ENCODE results near the gene CFAP61.

The CFAP61 gene

DNA sequence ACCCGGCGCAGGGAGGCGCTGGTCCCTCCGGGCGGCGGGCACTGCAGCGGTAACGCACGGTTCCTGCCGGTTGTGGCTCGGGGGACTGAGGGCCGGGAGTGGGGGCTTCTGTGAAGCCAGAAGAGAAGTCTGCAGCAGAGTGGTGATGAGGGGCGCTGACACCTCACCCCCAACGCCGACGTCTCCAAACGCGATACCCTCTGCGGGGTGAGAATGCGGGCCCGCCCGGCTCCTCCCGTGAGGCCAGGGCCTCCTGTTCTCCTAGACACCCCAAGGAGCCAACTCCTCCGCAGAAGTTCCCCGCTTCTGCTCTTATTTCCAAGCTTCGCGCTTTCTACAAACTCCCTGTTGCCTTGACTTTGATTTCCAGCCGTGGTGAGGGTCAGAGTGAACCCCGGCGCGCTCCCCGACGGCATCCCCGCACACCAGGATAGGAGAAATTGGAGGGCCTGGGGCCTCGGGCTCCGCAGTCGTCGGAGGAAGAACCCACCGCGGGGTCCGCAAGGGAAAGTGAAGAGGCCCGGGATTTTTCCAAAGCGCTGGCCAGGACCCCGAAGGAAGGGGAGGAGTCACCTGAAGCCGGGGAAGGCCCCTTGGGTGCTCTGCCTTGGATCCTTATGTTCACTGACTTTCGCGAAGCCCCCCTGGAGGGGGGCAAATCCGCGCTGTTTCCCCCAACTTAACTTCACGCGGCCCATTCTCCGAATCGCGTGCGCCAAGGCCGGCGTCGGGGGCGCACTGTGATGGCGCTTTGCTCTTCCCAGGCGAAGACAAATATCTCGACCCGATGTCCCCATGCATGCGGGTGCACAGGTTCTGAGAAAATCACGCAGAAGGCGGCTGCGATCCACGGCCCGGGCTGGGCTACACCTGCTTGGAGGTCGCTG is 312.5 kb downstream of the CFAP61 start:
- DNase-seq (ENCODE audit: low read depth in 2 of 2): no peak

DNA sequence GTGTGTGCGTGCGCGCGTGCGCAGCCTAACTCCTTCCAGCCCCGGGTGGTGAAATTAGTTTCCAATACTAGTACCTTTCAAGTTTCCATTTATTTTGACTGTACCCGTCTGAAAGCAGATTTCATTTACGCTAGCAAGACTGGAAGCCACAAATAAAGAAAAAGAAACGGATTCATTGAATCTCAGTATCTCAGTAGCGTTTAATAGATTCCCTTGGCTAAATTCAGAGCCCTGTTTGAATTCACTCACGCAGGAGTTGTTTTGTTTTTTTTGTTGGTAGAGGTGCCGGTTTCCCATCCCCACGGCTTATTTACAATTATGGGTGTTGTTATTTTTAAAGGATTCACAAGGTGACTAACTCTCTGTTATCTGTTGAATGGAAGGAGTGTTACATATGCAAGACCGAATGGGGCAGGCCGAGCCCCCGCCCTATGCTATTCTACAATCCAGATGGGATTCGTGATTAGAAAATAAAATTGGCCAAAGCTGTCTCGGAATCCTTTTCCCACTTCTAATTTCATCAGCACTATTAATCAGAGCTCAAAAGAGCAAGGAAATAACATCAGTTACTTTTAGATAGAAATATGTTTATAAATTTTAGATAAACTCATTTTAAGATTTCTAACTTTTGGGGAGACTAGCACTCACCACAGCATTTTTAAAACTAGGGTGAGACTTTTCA is 313.3 kb downstream of the CFAP61 start:
- no peak for DNase-seq (ENCODE audit: low read depth in 2 of 2)

DNA sequence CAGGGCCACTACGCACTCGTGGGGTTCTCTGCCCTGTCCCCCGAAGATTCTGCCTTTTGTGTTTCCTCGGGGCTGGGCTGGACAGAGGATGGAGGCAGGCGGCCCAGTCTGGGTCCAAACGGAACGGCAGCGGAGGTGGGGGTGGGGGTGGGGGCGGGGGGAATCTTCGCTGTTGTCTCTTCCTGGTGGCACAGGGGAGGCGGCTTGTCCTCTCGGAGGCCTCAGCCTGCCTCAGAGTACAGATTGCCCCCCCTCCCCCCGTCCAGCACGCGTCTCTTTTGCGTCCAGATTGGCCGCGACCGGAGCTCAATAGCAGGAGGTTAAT is 314.2 kb downstream of the CFAP61 start:
- no peak for DNase-seq (ENCODE audit: low read depth in 2 of 2)

DNA sequence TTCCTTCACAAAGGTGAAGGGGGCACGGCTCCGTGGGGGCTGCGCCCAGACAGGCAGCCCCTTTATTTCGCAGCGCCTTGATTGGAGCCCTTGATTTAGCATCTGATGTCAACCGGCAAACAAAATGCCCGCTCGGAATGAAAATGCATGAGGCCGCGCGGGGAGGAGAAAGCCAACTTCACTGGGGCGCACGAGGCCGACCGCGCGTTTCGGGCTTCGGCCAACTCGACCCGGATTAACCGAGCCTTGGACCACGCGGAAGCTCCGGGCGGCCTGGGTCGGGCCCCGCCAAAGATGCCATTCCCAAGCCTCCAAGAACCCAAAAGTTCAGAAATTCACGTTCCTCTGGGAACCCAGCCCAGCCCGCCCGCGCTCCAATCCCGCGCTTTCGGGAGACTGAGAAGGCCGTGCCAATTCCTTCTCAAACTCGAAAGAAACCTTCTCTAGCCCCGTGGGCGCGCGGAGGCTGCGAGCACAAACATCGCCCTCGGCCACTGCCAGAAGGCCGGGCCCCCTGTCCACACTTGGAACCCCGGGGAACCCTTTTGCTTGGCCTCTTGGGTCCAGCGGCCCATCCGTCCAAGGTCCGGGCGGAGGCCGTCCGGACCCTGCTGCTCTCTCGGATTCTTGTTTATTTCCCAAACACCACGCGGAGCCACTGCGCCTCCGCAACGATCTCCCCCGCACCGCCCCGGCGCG is 314.7 kb downstream of the CFAP61 start:
- DNase-seq (ENCODE audit: low read depth in 2 of 2): no peak

DNA sequence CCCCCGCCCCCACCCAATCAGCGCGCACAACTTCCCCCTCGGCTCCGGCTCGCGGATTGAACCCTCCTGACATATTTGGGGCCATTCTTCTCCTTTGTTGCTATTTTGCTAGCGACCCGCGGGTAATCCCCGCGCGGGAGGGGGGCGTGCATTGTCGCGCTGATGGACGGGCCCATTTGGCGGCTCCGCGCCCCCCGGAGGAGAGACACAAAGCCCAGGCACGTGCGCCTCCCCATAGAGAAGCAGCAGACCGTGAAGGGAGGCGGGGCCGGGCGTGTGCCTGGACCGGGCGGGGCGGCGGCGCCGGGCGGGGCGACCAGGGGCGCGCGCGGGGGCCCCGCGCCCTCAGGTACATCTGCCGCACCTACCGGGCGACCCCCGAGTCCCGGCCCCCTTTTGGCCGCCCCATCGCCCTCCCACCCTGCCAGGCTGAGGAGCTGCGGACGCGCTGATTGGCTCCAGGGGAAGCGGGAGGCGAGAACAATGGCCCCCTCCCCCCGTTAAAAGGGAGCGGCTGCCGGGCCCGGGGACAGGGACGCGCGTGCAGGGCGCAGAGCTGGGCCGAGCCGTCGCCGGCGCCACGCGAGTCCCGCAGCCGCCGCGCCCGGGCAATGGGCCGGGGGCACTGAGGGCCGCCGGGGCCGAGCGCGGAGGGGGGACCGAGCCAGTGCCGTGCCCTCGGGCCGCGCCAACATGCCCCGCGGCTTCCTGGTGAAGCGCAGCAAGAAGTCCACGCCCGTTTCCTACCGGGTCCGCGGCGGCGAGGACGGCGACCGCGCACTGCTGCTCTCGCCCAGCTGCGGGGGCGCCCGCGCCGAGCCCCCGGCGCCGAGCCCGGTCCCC is 315.5 kb downstream of the CFAP61 start, which contains the start of gene INSM1:
INSM1 (plus strand) TSS at position 530 of the 843 bp plus-strand sequence; CDS start at position 694, 164 bp downstream.
- DNase-seq (ENCODE audit: low read depth in 2 of 2): no peak

DNA sequence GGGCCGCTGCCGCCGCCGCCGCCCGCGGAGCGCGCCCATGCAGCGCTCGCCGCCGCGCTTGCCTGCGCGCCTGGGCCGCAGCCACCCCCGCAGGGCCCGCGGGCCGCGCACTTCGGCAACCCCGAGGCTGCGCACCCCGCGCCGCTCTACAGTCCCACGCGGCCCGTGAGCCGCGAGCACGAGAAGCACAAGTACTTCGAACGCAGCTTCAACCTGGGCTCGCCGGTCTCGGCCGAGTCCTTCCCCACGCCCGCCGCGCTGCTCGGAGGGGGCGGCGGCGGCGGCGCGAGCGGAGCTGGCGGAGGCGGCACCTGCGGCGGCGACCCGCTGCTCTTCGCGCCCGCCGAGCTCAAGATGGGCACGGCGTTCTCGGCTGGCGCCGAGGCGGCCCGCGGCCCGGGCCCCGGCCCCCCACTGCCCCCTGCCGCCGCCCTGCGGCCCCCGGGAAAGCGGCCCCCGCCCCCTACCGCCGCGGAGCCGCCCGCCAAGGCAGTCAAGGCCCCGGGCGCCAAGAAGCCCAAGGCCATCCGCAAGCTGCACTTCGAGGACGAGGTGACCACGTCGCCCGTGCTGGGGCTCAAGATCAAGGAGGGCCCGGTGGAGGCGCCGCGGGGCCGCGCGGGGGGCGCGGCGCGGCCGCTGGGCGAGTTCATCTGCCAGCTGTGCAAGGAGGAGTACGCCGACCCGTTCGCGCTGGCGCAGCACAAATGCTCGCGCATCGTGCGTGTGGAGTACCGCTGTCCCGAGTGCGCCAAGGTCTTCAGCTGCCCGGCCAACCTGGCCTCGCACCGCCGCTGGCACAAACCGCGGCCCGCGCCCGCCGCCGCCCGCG is 316.3 kb downstream of the CFAP61 start:
- no peak for DNase-seq (ENCODE audit: low read depth in 2 of 2)

DNA sequence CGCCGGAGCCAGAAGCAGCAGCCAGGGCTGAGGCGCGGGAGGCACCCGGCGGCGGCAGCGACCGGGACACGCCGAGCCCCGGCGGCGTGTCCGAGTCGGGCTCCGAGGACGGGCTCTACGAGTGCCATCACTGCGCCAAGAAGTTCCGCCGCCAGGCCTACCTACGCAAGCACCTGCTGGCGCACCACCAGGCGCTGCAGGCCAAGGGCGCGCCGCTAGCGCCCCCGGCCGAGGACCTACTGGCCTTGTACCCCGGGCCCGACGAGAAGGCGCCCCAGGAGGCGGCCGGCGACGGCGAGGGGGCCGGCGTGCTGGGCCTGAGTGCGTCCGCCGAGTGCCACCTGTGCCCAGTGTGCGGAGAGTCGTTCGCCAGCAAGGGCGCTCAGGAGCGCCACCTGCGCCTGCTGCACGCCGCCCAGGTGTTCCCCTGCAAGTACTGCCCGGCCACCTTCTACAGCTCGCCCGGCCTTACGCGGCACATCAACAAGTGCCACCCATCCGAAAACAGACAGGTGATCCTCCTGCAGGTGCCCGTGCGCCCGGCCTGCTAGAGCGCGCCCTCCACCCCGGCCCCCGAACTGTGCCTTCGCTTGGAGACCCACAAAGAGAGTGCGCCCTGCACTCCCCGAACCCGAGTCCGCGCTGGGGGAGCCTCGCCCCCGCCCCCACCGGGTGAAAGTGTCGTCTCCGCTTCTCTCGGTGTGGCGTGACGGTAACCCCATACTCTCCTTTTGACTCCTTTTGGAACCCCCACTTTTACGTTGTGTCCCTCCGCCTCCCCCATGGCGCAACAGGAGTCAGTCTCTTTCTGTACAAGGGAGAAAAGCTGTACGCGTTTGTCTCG is 317.1 kb downstream of the CFAP61 start:
- no peak for DNase-seq (ENCODE audit: low read depth in 2 of 2)

DNA sequence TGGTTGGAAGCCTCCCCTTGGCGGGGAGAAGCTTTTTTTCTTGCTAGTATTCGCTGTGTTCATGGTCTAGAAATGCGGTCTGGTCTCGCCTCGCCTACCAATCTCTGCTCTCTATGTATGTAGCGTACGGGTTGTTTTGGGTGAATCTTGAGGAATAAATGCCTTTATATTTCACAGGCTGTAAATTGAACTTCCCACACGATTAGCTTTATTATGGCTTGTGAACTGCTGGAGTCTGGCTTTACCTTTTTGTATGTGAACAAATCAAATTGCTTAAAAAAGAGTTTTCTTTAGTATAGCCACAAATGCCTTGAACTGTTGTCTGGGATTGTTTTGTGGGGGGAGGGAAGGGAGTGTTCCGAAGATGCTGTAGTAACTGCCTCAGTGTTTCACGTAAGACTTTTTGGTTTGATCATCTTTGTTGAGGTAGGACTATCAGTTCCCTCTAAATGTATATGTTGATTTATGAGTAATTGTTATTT is 317.8 kb downstream of the CFAP61 start:
- no peak for DNase-seq (ENCODE audit: low read depth in 2 of 2)

DNA sequence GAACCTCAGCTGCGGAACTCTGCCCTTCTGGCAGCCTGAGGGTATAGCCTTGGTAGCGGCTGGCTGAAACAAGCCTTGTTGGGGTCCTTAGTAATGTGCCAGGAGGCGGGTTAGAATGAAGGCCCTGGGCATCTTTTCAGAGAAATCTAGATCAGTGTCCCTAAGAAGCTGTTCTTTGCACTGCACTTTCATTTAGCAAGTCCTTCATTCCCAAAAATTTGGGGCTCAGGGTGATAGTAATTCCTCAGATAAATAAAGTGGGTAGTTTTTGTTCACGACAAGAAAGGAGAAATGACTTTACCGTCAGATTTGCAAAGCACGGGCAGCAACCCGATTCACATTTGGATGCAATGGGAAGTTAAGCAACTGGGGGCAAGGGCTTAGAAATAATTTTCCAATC is 318.8 kb downstream of the CFAP61 start:
- DNase-seq (ENCODE audit: low read depth in 2 of 2): no peak

DNA sequence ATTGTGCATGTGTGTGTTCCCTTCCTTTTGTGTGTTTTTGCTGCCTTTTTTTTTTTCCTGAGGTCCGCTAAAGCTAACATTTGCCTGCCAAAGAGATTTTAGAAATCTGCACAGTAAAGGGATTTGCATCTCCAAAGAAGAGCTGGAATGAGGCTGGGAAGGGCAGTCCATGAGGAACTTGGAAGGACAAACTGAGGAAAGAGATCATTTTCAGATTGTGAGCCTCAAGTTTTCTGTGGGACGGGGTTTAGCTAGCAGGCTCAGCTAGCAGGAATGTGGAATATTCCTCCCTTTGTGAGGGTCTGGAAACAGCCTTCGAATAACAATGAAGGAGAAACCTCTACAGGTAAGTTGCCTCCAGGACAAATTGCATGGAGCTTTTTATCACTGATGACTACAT is 319.3 kb downstream of the CFAP61 start:
- DNase-seq (ENCODE audit: low read depth in 2 of 2): no peak

DNA sequence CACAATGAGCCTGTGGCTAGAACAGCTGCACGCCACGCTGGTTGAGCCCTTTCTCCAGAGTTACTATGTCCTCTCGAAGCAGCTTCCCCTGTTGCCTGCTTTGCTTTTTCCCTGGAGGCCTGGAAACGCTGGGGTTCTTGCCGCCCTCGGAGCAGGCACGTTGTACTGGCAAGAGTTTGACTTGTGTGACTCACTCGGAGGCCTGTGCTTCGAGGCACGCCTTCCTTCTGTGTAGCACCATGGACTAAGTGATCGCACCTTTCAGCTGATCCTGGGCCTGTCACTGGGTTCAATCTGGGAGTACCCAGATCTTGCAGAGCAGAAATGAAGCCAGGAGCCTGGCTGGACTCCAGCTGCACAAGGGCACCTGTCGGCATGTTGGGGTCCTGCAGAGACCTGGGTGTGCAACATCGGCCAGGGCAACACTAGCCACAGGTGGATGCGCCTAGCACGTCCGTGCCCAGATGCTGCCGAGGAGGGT is 320.8 kb downstream of the CFAP61 start:
- no peak for DNase-seq (ENCODE audit: low read depth in 2 of 2)

DNA sequence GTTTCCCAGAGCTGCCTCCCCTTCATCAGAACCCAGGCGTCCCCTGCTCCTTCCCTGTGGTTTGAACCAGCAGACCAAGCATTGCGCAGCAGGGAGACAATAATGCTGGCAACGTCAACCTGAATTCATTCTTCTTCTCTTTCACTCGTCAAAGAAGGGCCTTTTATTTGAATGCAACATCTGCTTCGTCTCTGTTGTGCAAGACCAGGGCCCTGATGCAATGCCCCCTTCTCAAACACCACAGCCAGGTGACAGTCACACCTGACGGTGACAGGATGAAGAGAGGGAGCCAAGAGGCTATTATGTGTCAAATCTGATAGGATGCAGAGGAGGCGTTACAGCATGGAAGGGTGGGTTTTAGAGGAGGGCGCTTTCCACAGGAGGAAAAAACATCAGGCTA is 323.5 kb downstream of the CFAP61 start:
- DNase-seq (ENCODE audit: low read depth in 2 of 2): no peak

DNA sequence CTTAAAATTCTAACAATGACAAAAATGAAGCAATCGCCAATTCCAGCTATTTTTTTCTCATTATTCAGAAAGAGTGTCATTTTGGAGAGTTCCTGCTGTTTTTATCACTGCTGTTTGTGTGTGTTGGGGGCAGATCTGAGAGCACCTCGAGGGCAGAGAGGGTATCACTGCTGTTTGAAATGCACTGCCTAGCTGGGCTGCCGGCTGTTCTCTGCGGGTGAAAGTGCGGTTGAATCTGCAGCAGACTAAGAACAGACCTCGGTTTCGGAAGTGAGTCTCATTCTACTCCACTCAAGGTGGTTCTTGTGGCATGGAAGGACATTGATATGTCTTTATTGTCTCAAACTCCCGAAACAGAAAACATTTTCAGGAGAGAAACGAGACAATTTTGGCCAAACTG is 333.9 kb downstream of the CFAP61 start:
- no peak for DNase-seq (ENCODE audit: low read depth in 2 of 2)

DNA sequence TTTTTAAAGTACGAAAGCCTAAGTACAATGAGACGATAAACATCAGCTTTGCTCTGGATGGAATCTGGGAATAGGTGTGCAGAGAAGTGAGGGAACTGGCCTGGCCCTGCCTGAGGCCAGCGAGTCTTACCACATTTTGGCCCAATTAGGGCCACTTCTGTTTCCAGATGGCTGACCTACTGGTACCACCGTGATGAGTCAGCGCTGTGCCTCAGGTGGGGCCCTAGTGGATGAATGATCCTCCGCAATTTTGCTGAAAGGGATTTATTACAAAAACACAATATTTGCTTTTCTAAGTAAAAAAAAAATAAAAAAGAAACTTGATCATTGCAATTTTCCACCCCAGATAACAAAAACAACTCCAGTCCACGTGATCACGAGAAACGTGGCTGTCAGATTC is 338.1 kb downstream of the CFAP61 start:
- DNase-seq (ENCODE audit: low read depth in 2 of 2): no peak

DNA sequence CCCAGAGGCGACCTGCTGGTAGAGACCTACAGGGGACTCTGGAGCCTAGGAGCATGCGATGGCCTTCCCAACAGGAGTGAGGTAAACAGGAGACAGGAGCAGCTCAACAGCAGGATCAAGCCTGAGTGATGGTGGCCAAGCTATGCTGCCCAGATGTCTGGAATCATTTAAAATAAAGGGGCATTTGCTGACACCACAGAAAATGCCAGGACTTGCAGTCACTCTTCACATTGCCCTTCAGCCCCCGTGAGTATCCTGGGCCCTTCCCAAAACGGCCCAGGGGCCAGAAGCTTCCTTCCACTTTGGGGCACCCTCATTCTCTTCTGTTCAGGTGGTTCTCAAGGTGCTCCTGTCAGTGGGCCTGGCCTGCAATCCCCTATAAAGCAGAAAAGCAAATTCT is 338.8 kb downstream of the CFAP61 start:
- no peak for DNase-seq (ENCODE audit: low read depth in 2 of 2)

DNA sequence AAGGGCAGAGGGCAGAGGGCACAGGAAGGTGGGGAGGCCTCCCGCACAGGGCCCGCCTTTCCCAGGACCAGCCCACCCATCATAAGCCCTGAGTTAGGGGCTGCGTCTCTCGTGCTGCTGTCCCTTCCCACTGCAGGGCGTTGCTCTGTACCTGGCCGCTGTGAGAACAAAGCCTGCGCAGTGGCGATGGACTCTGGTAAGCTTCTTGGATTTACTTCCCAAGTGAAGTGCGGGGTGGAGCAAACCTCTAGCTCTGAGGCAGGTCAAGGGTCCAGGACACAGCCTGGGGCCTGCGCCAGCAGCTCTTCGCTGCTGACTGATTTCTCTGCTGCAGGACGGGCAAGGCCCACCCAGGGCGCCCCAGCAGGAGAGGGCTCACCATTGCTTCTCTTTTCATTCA is 339.4 kb downstream of the CFAP61 start:
- DNase-seq (ENCODE audit: low read depth in 2 of 2): no peak

DNA sequence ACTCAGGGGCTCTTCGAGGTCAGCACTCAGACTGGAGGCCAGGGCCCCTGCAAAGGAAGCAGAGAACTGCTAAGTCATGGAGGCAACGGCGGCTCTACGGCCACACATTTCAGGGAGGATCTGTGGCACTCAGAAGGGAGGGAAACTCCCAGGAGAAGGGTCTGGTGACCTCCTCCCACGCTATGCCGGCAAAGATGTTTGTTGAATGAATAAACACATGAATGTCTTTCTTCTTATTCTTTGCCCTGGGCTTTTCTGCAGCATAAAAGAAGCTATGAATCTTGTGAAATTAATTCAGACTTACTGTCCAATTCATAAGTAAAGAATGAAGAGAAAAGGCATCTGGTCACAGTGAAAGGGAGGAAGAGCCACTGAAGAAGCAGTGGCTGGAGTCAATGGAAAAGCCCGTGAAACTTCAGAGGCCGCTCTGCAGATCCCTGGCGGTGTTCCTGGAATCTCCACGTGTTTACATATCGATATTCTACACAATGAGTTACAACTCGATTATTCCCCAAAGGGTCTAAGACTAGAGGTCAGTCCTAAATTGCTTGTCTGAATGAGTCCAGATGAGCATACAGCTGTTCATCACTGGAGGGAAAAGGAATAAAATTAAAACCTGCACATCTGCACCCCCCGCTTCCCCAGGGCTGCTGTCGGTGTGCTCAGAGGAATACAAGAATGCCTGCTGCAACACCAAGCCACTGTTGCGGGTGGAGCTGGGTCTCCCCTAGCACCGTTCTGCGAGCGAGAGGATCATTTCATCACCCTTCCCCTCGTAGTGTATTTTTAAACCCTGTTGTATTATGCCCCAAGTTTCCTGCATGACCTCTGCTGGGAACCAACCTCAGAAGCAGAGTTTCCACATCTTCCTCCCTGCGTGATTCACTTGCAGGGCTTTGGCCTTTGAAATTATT is 341.1 kb downstream of the CFAP61 start:
- no peak for DNase-seq (ENCODE audit: low read depth in 2 of 2)

DNA sequence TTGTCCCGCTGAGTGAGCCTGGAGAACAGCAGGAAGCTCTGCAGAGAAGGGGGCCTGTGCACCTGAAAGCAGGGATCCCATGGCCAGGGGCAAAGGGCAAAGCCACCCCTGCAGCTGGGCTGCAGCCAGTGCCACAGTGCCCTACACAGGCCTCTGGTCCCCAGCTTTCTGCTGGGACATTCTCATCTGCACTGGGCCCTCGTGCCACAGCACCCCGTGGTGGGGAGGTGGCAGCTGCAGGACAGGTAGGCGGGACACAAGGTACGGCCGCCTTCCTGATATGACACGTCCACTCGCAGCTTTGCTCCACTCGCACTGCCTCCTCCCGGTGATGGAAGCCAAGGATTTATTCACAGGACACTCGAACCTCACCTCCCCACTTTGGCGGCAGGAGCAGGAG is 342.8 kb downstream of the CFAP61 start:
- no peak for DNase-seq (ENCODE audit: low read depth in 2 of 2)
